Nasal cavity respiratory epithelium epithelial cell of viscerocranial mucosa (primary cell): ENCODE results near the gene PKLR. TPM values are rescaled to one million over a fixed set of nuclear protein-coding genes. Genes with fewer than 3 reads are reported as not detected.

Experiments
- total RNA-seq: library from RNA; depleted of rRNA; stranded (reverse); fragments of >200 nt; gene quantifications from 2 replicates; pipeline ENCODE4 v1.2.3, GENCODE V29; 2014

Gene PKLR
- total RNA-seq = under 0.01 TPM in 1 of 2 replicates, not detected in the other

DNA sequence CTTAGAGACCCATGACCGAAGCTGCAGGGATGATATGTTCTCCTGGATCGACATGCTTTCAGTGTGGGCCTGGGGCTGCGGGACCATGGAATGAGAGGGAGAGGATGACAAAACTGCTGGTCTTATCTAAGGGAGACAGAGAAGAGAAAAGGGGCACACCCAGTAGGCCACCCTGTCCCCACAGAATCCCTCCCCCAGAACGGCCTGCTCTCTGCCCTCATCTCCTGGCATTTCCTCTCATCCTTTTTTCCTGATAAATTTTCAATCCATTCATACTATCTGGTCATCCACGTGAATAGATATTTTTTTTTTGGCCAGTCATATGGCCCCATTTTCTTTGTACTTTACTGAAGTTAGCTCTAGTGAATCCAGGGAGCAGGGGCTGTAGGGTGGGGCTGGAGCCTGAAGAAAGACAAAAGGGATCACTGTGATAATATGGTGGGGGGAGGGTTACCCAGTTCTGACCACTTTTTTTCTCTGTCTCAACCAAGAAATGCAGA, at the start of gene PKLR:
TSS of gene PKLR (minus strand) at position 97 of the 500 bp plus-strand sequence. CDS start at position 54, 43 bp downstream.

GRCh38 chr1:155320661-155321617, 19.7 kb upstream of the PKLR start, which contains the start of gene RUSC1:
Gene RUSC1, plus strand, starts transcription at chr1:155320894. Its CDS starts 880 bp downstream, at chr1:155321774.

DNA sequence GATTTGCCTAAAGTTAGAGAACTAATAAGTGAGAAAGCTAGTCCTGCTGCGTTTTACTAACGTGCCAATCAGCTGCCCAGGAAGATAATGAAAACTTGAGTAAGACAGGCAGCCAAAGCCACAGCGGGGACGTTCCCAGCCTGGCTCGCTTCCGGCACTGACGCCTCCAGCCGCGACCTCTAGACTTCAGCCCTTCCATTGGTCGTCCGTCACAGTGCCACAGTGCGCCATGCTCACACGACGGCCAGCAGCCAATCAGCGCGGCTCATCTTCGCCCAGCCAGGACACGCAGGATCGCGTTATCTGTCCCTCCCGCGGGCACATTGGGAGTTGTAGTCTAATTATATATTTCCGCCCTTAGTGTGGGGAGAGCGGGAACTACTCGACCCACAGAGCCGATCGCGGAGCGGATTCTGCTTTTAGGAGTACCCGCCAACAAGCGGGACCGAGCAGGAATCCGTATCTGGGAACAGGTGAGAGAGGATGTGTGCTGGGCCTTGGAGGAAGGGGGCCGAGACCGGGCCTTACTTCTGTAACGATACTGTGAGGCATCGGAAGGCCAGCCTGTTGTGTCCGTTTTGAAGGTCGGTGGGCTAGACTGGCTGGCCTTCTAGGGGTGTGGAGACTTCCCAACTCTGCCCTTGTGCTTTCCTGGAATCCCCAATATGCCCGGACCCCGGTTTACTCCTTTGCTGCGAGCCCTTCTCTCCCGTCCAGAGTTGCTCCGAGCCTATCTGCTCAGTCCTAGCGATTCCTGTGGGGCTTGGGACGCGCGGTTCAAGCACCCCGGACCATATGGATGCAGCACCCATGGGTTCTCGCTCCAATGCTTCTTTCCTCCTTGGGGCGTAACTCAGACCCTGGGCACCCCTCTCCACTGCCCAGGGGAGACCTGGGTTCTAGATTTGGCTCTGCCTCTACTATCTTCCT, 7.5 kb upstream of the PKLR start, which contains the start of gene FDPS:
TSS of gene FDPS (plus strand) at position 374 of the 930 bp plus-strand sequence. CDS start 924 bp downstream, outside the sequence.

GRCh38 chr1:155277070-155277901, 24.0 kb downstream of the PKLR start, which contains the start of gene HCN3:
Gene HCN3, plus strand, starts transcription at chr1:155277463. Its CDS starts 128 bp downstream, at chr1:155277591.

GRCh38 chr1:155273343-155274245, 27.6 kb downstream of the PKLR start, which contains the start of gene CLK2:
Gene CLK2, minus strand, starts transcription at chr1:155273504. Its CDS starts 2,527 bp downstream, at chr1:155270977.

GRCh38 chr1:155261852-155262673, 39.2 kb downstream of the PKLR start, which contains the start of gene SCAMP3:
Gene SCAMP3, minus strand, starts transcription at chr1:155262360. Its CDS starts 209 bp downstream, at chr1:155262151.

GRCh38 chr1:155255243-155256007, 45.8 kb downstream of the PKLR start, which contains the start of gene ENTREP3:
Gene ENTREP3, minus strand, starts transcription at chr1:155255483. Its CDS starts 606 bp downstream, at chr1:155254877.

Other genes with a start within 250 kb of the PKLR start
- gene EFNA4, start 237.7 kb downstream of the PKLR start, total RNA-seq = 5.5 and 8.8 TPM in 2 replicates
- gene EFNA3, start 222.6 kb downstream of the PKLR start, total RNA-seq = 4.1 and 8.4 TPM in 2 replicates
- gene EFNA1, start 173.6 kb downstream of the PKLR start, total RNA-seq = 17.4 and 73.1 TPM in 2 replicates
- gene SLC50A1, start 165.6 kb downstream of the PKLR start, total RNA-seq = 46.0 and 177 TPM in 2 replicates
- gene DPM3, start 160.9 kb downstream of the PKLR start, total RNA-seq = 8.5 and 22.2 TPM in 2 replicates
- 92.3 and 125 TPM in 2 replicates for gene KRTCAP2, start 128.1 kb downstream of the PKLR start, total RNA-seq
- 0.34 and 1.3 TPM in 2 replicates for gene TRIM46, start 127.6 kb downstream of the PKLR start, total RNA-seq
- 11.3 and 19.6 TPM in 2 replicates for gene THBS3, start 93.5 kb downstream of the PKLR start, total RNA-seq
- gene MTX1, start 92.7 kb downstream of the PKLR start, total RNA-seq = 25.9 and 49.2 TPM in 2 replicates
- gene ENTREP3, start 46.0 kb downstream of the PKLR start, total RNA-seq = 4.4 and 9.6 TPM in 2 replicates
- 38.3 and 47.0 TPM in 2 replicates for gene SCAMP3, start 39.1 kb downstream of the PKLR start, total RNA-seq
- gene CLK2, start 27.9 kb downstream of the PKLR start, total RNA-seq = 19.5 and 28.3 TPM in 2 replicates
- gene HCN3, start 24.0 kb downstream of the PKLR start, total RNA-seq = 0.68 and 1.1 TPM in 2 replicates
- gene FDPS, start 7.4 kb upstream of the PKLR start, total RNA-seq = 134 and 144 TPM in 2 replicates
- 20.6 and 20.8 TPM in 2 replicates for gene RUSC1, start 19.5 kb upstream of the PKLR start, total RNA-seq